K562 (cell line): ENCODE measurements around the gene SLC23A2. TPM values are rescaled to one million over a fixed set of nuclear protein-coding genes. Genes with fewer than 3 reads are reported as not detected.

Experiments used
- ATAC-seq: fragments of 200-7000 bp; cut with Tn5 transposase; 3 replicates; pipeline ENCODE4 v1.9.1; 2020; ENCODE audit warnings: moderate library complexity
- BruUV-seq: library from RNA; stranded (reverse); fragments of 400-500 nt; replicated peaks from 2 replicates; lab custom pipeline; 2021; lab: Mats Ljungman, UMichigan
- CTCF ChIA-PET: fragments of 300-600 bp; formaldehyde crosslinking; extraction: SDS; loops from one replicate; lab custom pipeline; 2021; ENCODE audit warnings: low intra/inter-chr PET ratio; lab: Yijun Ruan, JAX
- POLR2A ChIA-PET: fragments of 300-600, 350-650 bp; sonication (Branson Sonifier 250); formaldehyde crosslinking; extraction: SDS; loops from one replicate; lab custom pipeline; 2021; ENCODE audit warnings: antibody characterized with exemption, inconsistent platforms; lab: Yijun Ruan, JAX
- DNase-seq, 4 experiments: peaks; one replicate each; pipeline versions ENCODE4 v3.0.0 to v3.0.0-alpha.2; 2011 to 2018; ENCODE audit warnings: low spot score in 3 of 4, mixed read lengths in 3 of 4; ENCODE audit errors: extremely low read depth in 1 of 4
- FAIRE-seq: peaks from 2 replicates; lab custom pipeline; 2011; peaks lifted over from hg19 to GRCh38; lab: Jason Lieb, UNC
- H2AFZ ChIP-seq: 2 replicates; pipeline ENCODE4 v1.6.0; 2011; ENCODE audit warnings: low read depth, low read length, control low read depth, inconsistent platforms
- H3K27ac ChIP-seq: fragments of 200-600 bp; 3 replicates; pipeline ENCODE4 v1.8.0; 2011; ENCODE audit warnings: low read depth, mild to moderate bottlenecking, control low read depth, inconsistent platforms, low read length, moderate library complexity, mixed read lengths; ENCODE audit errors: extremely low read depth
- H3K27me3 ChIP-seq, 2 experiments: fragments of 300-600 bp in 1 of 2; 2 replicates in 1 of 2; 3 replicates in 1 of 2; pipeline versions ENCODE4 v1.6.0 to v1.8.0; 2011; ENCODE audit warnings: inconsistent platforms in 2 of 2, low read length in 2 of 2, mild to moderate bottlenecking in 1 of 2, mixed read lengths in 1 of 2, moderate library complexity in 1 of 2; ENCODE audit not compliant: control insufficient read depth in 2 of 2, insufficient read depth in 2 of 2
- H3K36me3 ChIP-seq: fragments of 300-600 bp; 3 replicates; pipeline ENCODE4 v1.8.0; 2011; ENCODE audit warnings: mild to moderate bottlenecking, low read length, inconsistent platforms; ENCODE audit not compliant: control insufficient read depth, insufficient read depth
- H3K4me1 ChIP-seq, 2 experiments: fragments of 200-600 bp in 1 of 2; replicated peaks in 1 of 2; 2 replicates in 1 of 2; 3 replicates in 1 of 2; pipeline versions ENCODE4 v1.5.1 to v1.8.0; 2011; ENCODE audit warnings: inconsistent platforms in 2 of 2, low read length in 2 of 2, mild to moderate bottlenecking in 1 of 2, mixed read lengths in 1 of 2, moderate library complexity in 1 of 2; ENCODE audit not compliant: control insufficient read depth in 2 of 2, insufficient read depth in 2 of 2
- H3K4me2 ChIP-seq: 2 replicates; pipeline ENCODE4 v1.6.1; 2011; ENCODE audit warnings: low read length, control low read depth, inconsistent platforms, mixed read lengths; ENCODE audit not compliant: insufficient read depth
- H3K4me3 ChIP-seq: fragments of 200-600 bp; sonication (generic), shearing (Covaris generic); 2 replicates; pipeline ENCODE4 v1.5.1; 2016; ENCODE audit warnings: control low read depth, inconsistent platforms
- H3K79me2 ChIP-seq: fragments of 200-600 bp; 3 replicates; pipeline ENCODE4 v1.8.0; 2011; ENCODE audit warnings: low read length, inconsistent platforms; ENCODE audit not compliant: control insufficient read depth, insufficient read depth
- H3K9ac ChIP-seq, 2 experiments: 2 replicates each; pipeline versions ENCODE4 v1.6.0 to v1.6.1; 2011; ENCODE audit warnings: low read depth in 2 of 2, low read length in 2 of 2, control low read depth in 1 of 2, inconsistent platforms in 1 of 2, mild to moderate bottlenecking in 1 of 2, mixed read lengths in 1 of 2; ENCODE audit not compliant: insufficient read depth in 1 of 2
- H3K9me1 ChIP-seq: one replicate; pipeline ENCODE4 v1.6.0; 2011; ENCODE audit warnings: inconsistent platforms, mild to moderate bottlenecking, low read length, moderate library complexity; ENCODE audit not compliant: control insufficient read depth, insufficient read depth
- H3K9me3 ChIP-seq: replicated peaks from 2 replicates; pipeline ENCODE4 v1.5.1; 2011; ENCODE audit warnings: low read depth, low read length, inconsistent platforms; ENCODE audit not compliant: control insufficient read depth, insufficient read depth
- H4K20me1 ChIP-seq: replicated peaks from 2 replicates; pipeline ENCODE4 v1.6.1; 2011; ENCODE audit warnings: low read length, inconsistent platforms, mixed read lengths; ENCODE audit not compliant: control insufficient read depth, insufficient read depth
- BRF1 ChIP-seq: IDR thresholded peaks from 3 replicates; pipeline ENCODE4 v1.6.1; 2011; ENCODE audit warnings: borderline replicate concordance, mild to moderate bottlenecking; ENCODE audit not compliant: insufficient read length; ENCODE audit errors: extremely low read depth
- GMEB1 ChIP-seq: fragments of 250-450 bp; sonication (Bioruptor Pico); IDR thresholded peaks from 2 replicates; pipeline ENCODE4 v1.4.0; 2020; ENCODE audit warnings: mild to moderate bottlenecking
- NCOA6 ChIP-seq: fragments of 450-650 bp; IDR thresholded peaks from 2 replicates; pipeline ENCODE4 v1.6.1; 2017; ENCODE audit warnings: mild to moderate bottlenecking
- SMARCE1 ChIP-seq: fragments of 450-650 bp; IDR thresholded peaks from 2 replicates; pipeline ENCODE4 v1.7.1; 2016; ENCODE audit warnings: mild to moderate bottlenecking
- U2AF1 ChIP-seq: fragments of 200-400 bp; formaldehyde crosslinking; optimal IDR thresholded peaks from 2 replicates; pipeline ENCODE3; 2017; ENCODE audit warnings: mild to moderate bottlenecking, low read depth, low read length, moderate library complexity
- ZBTB8A ChIP-seq: fragments of 450-650 bp; IDR thresholded peaks from 2 replicates; pipeline ENCODE4 v1.6.1; 2018; ENCODE audit warnings: mild to moderate bottlenecking, moderate library complexity; ENCODE audit not compliant: partially characterized antibody
- ZNF121 ChIP-seq: sonication (generic); formaldehyde crosslinking; conservative IDR thresholded peaks from 2 replicates; pipeline ENCODE4 v1.8.0; 2022; ENCODE audit warnings: missing genetic modification reagents
- ZNF778 ChIP-seq: fragments of 450-650 bp; formaldehyde crosslinking; IDR thresholded peaks from 2 replicates; pipeline ENCODE4 v1.4.0; 2020; ENCODE audit warnings: mild to moderate bottlenecking, moderate library complexity
- WGBS: fragments of 100-300 bp; shearing (Covaris generic); methylation state at CpG from one replicate; pipeline ENCODE4 v1.1.6; 2016; ENCODE audit warnings: low coverage, mixed read lengths; ENCODE audit not compliant: insufficient coverage; ENCODE audit errors: missing lambda C conversion rate; 5-methylcytosine and 5-hydroxymethylcytosine counted together
- in situ Hi-C: fragments of 300-500 bp; cut with MboI; formaldehyde crosslinking; loops from 4 replicates; pipeline ENCODE4 v1.15.0; 2018; ENCODE audit warnings: inconsistent platforms, mixed read lengths
- intact Hi-C: fragments of 100-400 bp; cut with micrococcal nuclease; formaldehyde crosslinking; loops from 2 replicates; pipeline ENCODE4 v1.14.2; 2022
- polyA plus RNA-seq, 8 experiments: library from polyadenylated mRNA; depleted of rRNA in 4 of 8; stranded (reverse) in 5 of 8; unstranded in 3 of 8; fragments of >200 nt; fragmentation: Nextera tagmentation in 2 of 8; fragmentation: Illumina TruSeq in 1 of 8; extraction: Ambion mirVana in 2 of 8; extraction: Trizol in 1 of 8; gene quantifications; 2 replicates each; pipeline versions ENCODE4 v1.2.1 to v1.2.3, GENCODE V29; 2011 to 2014; ENCODE audit warnings: inconsistent platforms in 1 of 8, missing spikeins in 1 of 8
- total RNA-seq, 7 experiments: library from RNA; depleted of rRNA in 6 of 7; stranded (reverse); fragments of >200 nt in 6 of 7; fragmentation: Illumina TruSeq in 2 of 7; extraction: Trizol in 2 of 7; gene quantifications; 2 replicates each; pipeline versions ENCODE4 v1.2.1 to v1.2.3, GENCODE V29; 2011 to 2021; ENCODE audit warnings: low replicate concordance in 1 of 7
- TF ChIP-seq, protein P1 (sequence below): sonication (generic); formaldehyde crosslinking; IDR thresholded peaks from 2 replicates; pipeline ENCODE4 v1.8.1; 2022; ENCODE audit warnings: missing genetic modification reagents
- TF ChIP-seq, protein P2 (sequence below): fragments of 450-650 bp; formaldehyde crosslinking; IDR thresholded peaks from 2 replicates; pipeline ENCODE4 v1.4.0; 2022; ENCODE audit warnings: missing genetic modification characterization
- TF ChIP-seq, protein P3 (sequence below): fragments of 450-650 bp; formaldehyde crosslinking; conservative IDR thresholded peaks from 2 replicates; pipeline ENCODE4 v1.4.0; 2022; ENCODE audit warnings: mild to moderate bottlenecking, missing genetic modification characterization

Gene SLC23A2
- total and polyA plus RNA-seq, 9 of the 15 experiments (the other 6 are each of a cell fraction or from before 2014, with no cell fraction given), result 0.39 to 6.7 (median 3.2) TPM

GRCh38 chr20:4894981-4895381, 106.3 kb downstream of the SLC23A2 start:
- ChIA-PET CTCF (no interaction called here), POLR2A (no interaction called here)
- Histone ChIP-seq H3K4me3 (no peak overlapping the region), H3K27me3 (no peaks in the 10 kb centered on the region), H4K20me1 (no peaks in the 10 kb centered on the region), H3K79me2 (no peaks in the 10 kb centered on the region), H3K36me3 (no peaks in the 10 kb centered on the region), H3K9ac (no peak overlapping the region), H3K9me1 (no peaks in the 10 kb centered on the region), H3K4me1 (no peaks in the 10 kb centered on the region; a peak in 3 of 5 replicates), H3K27ac (no peak overlapping the region), H3K4me2 (no peak overlapping the region), H2AFZ (no peak overlapping the region), H3K9me3 (no peaks in the 10 kb centered on the region)
- in situ Hi-C loops, result no loop called here
- no peak for ATAC-seq
- no peak for TF ChIP-seq SMARCE1
- TF ChIP-seq ZNF778, result no peak
- no peak for TF ChIP-seq ZBTB8A
- TF ChIP-seq, protein P1, sequence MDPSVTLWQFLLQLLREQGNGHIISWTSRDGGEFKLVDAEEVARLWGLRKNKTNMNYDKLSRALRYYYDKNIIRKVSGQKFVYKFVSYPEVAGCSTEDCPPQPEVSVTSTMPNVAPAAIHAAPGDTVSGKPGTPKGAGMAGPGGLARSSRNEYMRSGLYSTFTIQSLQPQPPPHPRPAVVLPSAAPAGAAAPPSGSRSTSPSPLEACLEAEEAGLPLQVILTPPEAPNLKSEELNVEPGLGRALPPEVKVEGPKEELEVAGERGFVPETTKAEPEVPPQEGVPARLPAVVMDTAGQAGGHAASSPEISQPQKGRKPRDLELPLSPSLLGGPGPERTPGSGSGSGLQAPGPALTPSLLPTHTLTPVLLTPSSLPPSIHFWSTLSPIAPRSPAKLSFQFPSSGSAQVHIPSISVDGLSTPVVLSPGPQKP (CRISPR knock-in tag), result no peak
- no peak for TF ChIP-seq GMEB1 (CRISPR knock-in tag)
- no peak for TF ChIP-seq NCOA6
- TF ChIP-seq BRF1, result no peak
- TF ChIP-seq, protein P2, sequence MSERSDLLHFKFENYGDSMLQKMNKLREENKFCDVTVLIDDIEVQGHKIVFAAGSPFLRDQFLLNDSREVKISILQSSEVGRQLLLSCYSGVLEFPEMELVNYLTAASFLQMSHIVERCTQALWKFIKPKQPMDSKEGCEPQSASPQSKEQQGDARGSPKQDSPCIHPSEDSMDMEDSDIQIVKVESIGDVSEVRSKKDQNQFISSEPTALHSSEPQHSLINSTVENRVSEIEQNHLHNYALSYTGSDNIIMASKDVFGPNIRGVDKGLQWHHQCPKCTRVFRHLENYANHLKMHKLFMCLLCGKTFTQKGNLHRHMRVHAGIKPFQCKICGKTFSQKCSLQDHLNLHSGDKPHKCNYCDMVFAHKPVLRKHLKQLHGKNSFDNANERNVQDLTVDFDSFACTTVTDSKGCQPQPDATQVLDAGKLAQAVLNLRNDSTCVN (CRISPR knock-in tag), result no peak
- no peak for TF ChIP-seq U2AF1
- TF ChIP-seq ZNF121 (CRISPR knock-in tag), result no peak
- TF ChIP-seq, protein P3, sequence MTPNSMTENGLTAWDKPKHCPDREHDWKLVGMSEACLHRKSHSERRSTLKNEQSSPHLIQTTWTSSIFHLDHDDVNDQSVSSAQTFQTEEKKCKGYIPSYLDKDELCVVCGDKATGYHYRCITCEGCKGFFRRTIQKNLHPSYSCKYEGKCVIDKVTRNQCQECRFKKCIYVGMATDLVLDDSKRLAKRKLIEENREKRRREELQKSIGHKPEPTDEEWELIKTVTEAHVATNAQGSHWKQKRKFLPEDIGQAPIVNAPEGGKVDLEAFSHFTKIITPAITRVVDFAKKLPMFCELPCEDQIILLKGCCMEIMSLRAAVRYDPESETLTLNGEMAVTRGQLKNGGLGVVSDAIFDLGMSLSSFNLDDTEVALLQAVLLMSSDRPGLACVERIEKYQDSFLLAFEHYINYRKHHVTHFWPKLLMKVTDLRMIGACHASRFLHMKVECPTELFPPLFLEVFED (CRISPR knock-in tag), result no peak
- no peak for FAIRE-seq
- BruUV-seq, result no TSS peak
- intact Hi-C loops, result no loop called here
- 59% methylated on average over 6 of the region's 8 CpGs for WGBS
- DNase-seq, result no peak
